ENCODE results near the gene RIN3. TPM values are rescaled to one million over a fixed set of nuclear protein-coding genes. Genes with fewer than 3 reads are reported as not detected.

The RIN3 gene
- total RNA-seq = 4.7 TPM

- no peaks in the 10 kb centered on the region for H3K9me3 ChIP-seq (ENCODE audit: control insufficient read depth in 3 of 3, low read length in 3 of 3)
- peaks cover 0 to 17% (median 12%) of the 10 kb centered on the region in 3 donors for H3K4me1 ChIP-seq (ENCODE audit: control insufficient read depth in 3 of 3, insufficient read depth in 3 of 3, low read length in 3 of 3)
- peak within 1 kb of the TSS; percentile 65 to 77 (median 76) for H3K9ac ChIP-seq (ENCODE audit: low read depth in 1 of 3, low read length in 3 of 3)
- peak within 1 kb of the TSS; percentile 65 to 77 (median 68) for H3K4me3 ChIP-seq (ENCODE audit: low read length in 3 of 3)
- peak within 1 kb of the TSS; percentile 62 for H3K27ac ChIP-seq (ENCODE audit: low read depth, low read length)
- H3K36me3 ChIP-seq (ENCODE audit: control insufficient read depth in 3 of 3, insufficient read depth in 3 of 3, low read length in 3 of 3) = no peaks in the 10 kb centered on the region
- H3K27me3 ChIP-seq (ENCODE audit: control insufficient read depth in 3 of 3, insufficient read depth in 3 of 3, low read length in 3 of 3) = peaks cover 0 to 20% (median 3%) of the 10 kb centered on the region in 3 donors
Observed at GRCh38 chr14:92513204-92513965, at the start of gene RIN3. Gene RIN3, plus strand, starts transcription at chr14:92513781. Its CDS starts 152 bp downstream, at chr14:92513933.

- Histone ChIP-seq H3K4me1 (ENCODE audit: control insufficient read depth in 3 of 3, insufficient read depth in 3 of 3, low read length in 3 of 3) (peaks cover 9 to 19% (median 14%) of the 10 kb centered on the region in 3 donors), H3K9me3 (ENCODE audit: control insufficient read depth in 3 of 3, low read length in 3 of 3) (peaks cover 0 to 3% (median 2%) of the 10 kb centered on the region in 3 donors), H3K27ac (ENCODE audit: low read depth, low read length) (no peak overlapping the region), H3K9ac (ENCODE audit: low read depth in 1 of 3, low read length in 3 of 3) (no peak overlapping the region), H3K36me3 (ENCODE audit: control insufficient read depth in 3 of 3, insufficient read depth in 3 of 3, low read length in 3 of 3) (no peaks in the 10 kb centered on the region), H3K4me3 (ENCODE audit: low read length in 3 of 3) (no peak overlapping the region), H3K27me3 (ENCODE audit: control insufficient read depth in 3 of 3, insufficient read depth in 3 of 3, low read length in 3 of 3) (no peaks in the 10 kb centered on the region)
Observed at GRCh38 chr14:92464156-92464555, 49.4 kb upstream of the RIN3 start.

- Histone ChIP-seq H3K4me3 (ENCODE audit: low read length in 3 of 3) (no peak overlapping the region), H3K4me1 (ENCODE audit: control insufficient read depth in 3 of 3, insufficient read depth in 3 of 3, low read length in 3 of 3) (peaks cover 9 to 19% (median 14%) of the 10 kb centered on the region in 3 donors), H3K9me3 (ENCODE audit: control insufficient read depth in 3 of 3, low read length in 3 of 3) (peaks cover 0 to 3% (median 2%) of the 10 kb centered on the region in 3 donors), H3K27ac (ENCODE audit: low read depth, low read length) (no peak overlapping the region), H3K36me3 (ENCODE audit: control insufficient read depth in 3 of 3, insufficient read depth in 3 of 3, low read length in 3 of 3) (no peaks in the 10 kb centered on the region), H3K9ac (ENCODE audit: low read depth in 1 of 3, low read length in 3 of 3) (no peak overlapping the region), H3K27me3 (ENCODE audit: control insufficient read depth in 3 of 3, insufficient read depth in 3 of 3, low read length in 3 of 3) (no peaks in the 10 kb centered on the region)
Observed at GRCh38 chr14:92464716-92465115, 48.9 kb upstream of the RIN3 start.

- no peaks in the 10 kb centered on the region for H3K27me3 ChIP-seq (ENCODE audit: control insufficient read depth in 3 of 3, insufficient read depth in 3 of 3, low read length in 3 of 3)
- no peak overlapping the region for H3K27ac ChIP-seq (ENCODE audit: low read depth, low read length)
- H3K9ac ChIP-seq (ENCODE audit: low read depth in 1 of 3, low read length in 3 of 3) = no peak overlapping the region
- H3K4me1 ChIP-seq (ENCODE audit: control insufficient read depth in 3 of 3, insufficient read depth in 3 of 3, low read length in 3 of 3) = peaks cover 5 to 15% (median 8%) of the 10 kb centered on the region in 3 donors
- no peak overlapping the region for H3K4me3 ChIP-seq (ENCODE audit: low read length in 3 of 3)
- peaks cover 0 to 3% (median 2%) of the 10 kb centered on the region in 3 donors for H3K9me3 ChIP-seq (ENCODE audit: control insufficient read depth in 3 of 3, low read length in 3 of 3)
- no peaks in the 10 kb centered on the region for H3K36me3 ChIP-seq (ENCODE audit: control insufficient read depth in 3 of 3, insufficient read depth in 3 of 3, low read length in 3 of 3)
Observed at GRCh38 chr14:92465353-92466055, 48.1 kb upstream of the RIN3 start.

GRCh38 chr14:92466059-92466458 is 47.5 kb upstream of the RIN3 start:
- H3K9me3 ChIP-seq (ENCODE audit: control insufficient read depth in 3 of 3, low read length in 3 of 3) = peaks cover 0 to 3% (median 2%) of the 10 kb centered on the region in 3 donors
- no peak overlapping the region for H3K4me3 ChIP-seq (ENCODE audit: low read length in 3 of 3)
- H3K27me3 ChIP-seq (ENCODE audit: control insufficient read depth in 3 of 3, insufficient read depth in 3 of 3, low read length in 3 of 3) = no peaks in the 10 kb centered on the region
- no peak overlapping the region for H3K9ac ChIP-seq (ENCODE audit: low read depth in 1 of 3, low read length in 3 of 3)
- no peak overlapping the region for H3K27ac ChIP-seq (ENCODE audit: low read depth, low read length)
- no peaks in the 10 kb centered on the region for H3K36me3 ChIP-seq (ENCODE audit: control insufficient read depth in 3 of 3, insufficient read depth in 3 of 3, low read length in 3 of 3)
- peaks cover 0 to 9% (median 3%) of the 10 kb centered on the region in 3 donors for H3K4me1 ChIP-seq (ENCODE audit: control insufficient read depth in 3 of 3, insufficient read depth in 3 of 3, low read length in 3 of 3)

- no peaks in the 10 kb centered on the region for H3K27me3 ChIP-seq (ENCODE audit: control insufficient read depth in 3 of 3, insufficient read depth in 3 of 3, low read length in 3 of 3)
- H3K4me3 ChIP-seq (ENCODE audit: low read length in 3 of 3) = no peak overlapping the region
- H3K9ac ChIP-seq (ENCODE audit: low read depth in 1 of 3, low read length in 3 of 3) = no peak overlapping the region
- H3K36me3 ChIP-seq (ENCODE audit: control insufficient read depth in 3 of 3, insufficient read depth in 3 of 3, low read length in 3 of 3) = no peaks in the 10 kb centered on the region
- H3K27ac ChIP-seq (ENCODE audit: low read depth, low read length) = no peak overlapping the region
- H3K4me1 ChIP-seq (ENCODE audit: control insufficient read depth in 3 of 3, insufficient read depth in 3 of 3, low read length in 3 of 3) = peaks cover 0 to 2% (median 0%) of the 10 kb centered on the region in 3 donors
- peaks cover 0 to 3% (median 2%) of the 10 kb centered on the region in 3 donors for H3K9me3 ChIP-seq (ENCODE audit: control insufficient read depth in 3 of 3, low read length in 3 of 3)
Observed at GRCh38 chr14:92469515-92469914, 44.1 kb upstream of the RIN3 start.

- H3K9ac ChIP-seq (ENCODE audit: low read depth in 1 of 3, low read length in 3 of 3) = no peak overlapping the region
Observed at GRCh38 chr14:92470215-92470614, 43.4 kb upstream of the RIN3 start.

GRCh38 chr14:92470811-92471210 is 42.8 kb upstream of the RIN3 start:
- Histone ChIP-seq H3K27ac (ENCODE audit: low read depth, low read length) (no peak overlapping the region), H3K4me1 (ENCODE audit: control insufficient read depth in 3 of 3, insufficient read depth in 3 of 3, low read length in 3 of 3) (peaks cover 0 to 2% (median 0%) of the 10 kb centered on the region in 3 donors), H3K9me3 (ENCODE audit: control insufficient read depth in 3 of 3, low read length in 3 of 3) (peaks cover 0 to 3% (median 2%) of the 10 kb centered on the region in 3 donors), H3K9ac (ENCODE audit: low read depth in 1 of 3, low read length in 3 of 3) (no peak overlapping the region), H3K4me3 (ENCODE audit: low read length in 3 of 3) (no peak overlapping the region), H3K27me3 (ENCODE audit: control insufficient read depth in 3 of 3, insufficient read depth in 3 of 3, low read length in 3 of 3) (no peaks in the 10 kb centered on the region), H3K36me3 (ENCODE audit: control insufficient read depth in 3 of 3, insufficient read depth in 3 of 3, low read length in 3 of 3) (no peaks in the 10 kb centered on the region)

More at GRCh38 chr14:92470215-92470614, 43.4 kb upstream of the RIN3 start:
- Histone ChIP-seq H3K4me1 (ENCODE audit: control insufficient read depth in 3 of 3, insufficient read depth in 3 of 3, low read length in 3 of 3) (peaks cover 0 to 2% (median 0%) of the 10 kb centered on the region in 3 donors), H3K27me3 (ENCODE audit: control insufficient read depth in 3 of 3, insufficient read depth in 3 of 3, low read length in 3 of 3) (no peaks in the 10 kb centered on the region), H3K4me3 (ENCODE audit: low read length in 3 of 3) (no peak overlapping the region), H3K9me3 (ENCODE audit: control insufficient read depth in 3 of 3, low read length in 3 of 3) (peaks cover 0 to 3% (median 2%) of the 10 kb centered on the region in 3 donors), H3K27ac (ENCODE audit: low read depth, low read length) (no peak overlapping the region), H3K36me3 (ENCODE audit: control insufficient read depth in 3 of 3, insufficient read depth in 3 of 3, low read length in 3 of 3) (no peaks in the 10 kb centered on the region)

GRCh38 chr14:92471919-92472318 is 41.7 kb upstream of the RIN3 start:
- Histone ChIP-seq H3K9me3 (ENCODE audit: control insufficient read depth in 3 of 3, low read length in 3 of 3) (peaks cover 0 to 3% (median 2%) of the 10 kb centered on the region in 3 donors), H3K36me3 (ENCODE audit: control insufficient read depth in 3 of 3, insufficient read depth in 3 of 3, low read length in 3 of 3) (no peaks in the 10 kb centered on the region), H3K4me3 (ENCODE audit: low read length in 3 of 3) (no peak overlapping the region), H3K9ac (ENCODE audit: low read depth in 1 of 3, low read length in 3 of 3) (no peak overlapping the region), H3K4me1 (ENCODE audit: control insufficient read depth in 3 of 3, insufficient read depth in 3 of 3, low read length in 3 of 3) (peaks cover 0 to 2% (median 0%) of the 10 kb centered on the region in 3 donors), H3K27me3 (ENCODE audit: control insufficient read depth in 3 of 3, insufficient read depth in 3 of 3, low read length in 3 of 3) (no peaks in the 10 kb centered on the region), H3K27ac (ENCODE audit: low read depth, low read length) (no peak overlapping the region)

- H3K4me1 ChIP-seq (ENCODE audit: control insufficient read depth in 3 of 3, insufficient read depth in 3 of 3, low read length in 3 of 3) = peaks cover 0 to 2% (median 0%) of the 10 kb centered on the region in 3 donors
- no peaks in the 10 kb centered on the region for H3K27me3 ChIP-seq (ENCODE audit: control insufficient read depth in 3 of 3, insufficient read depth in 3 of 3, low read length in 3 of 3)
- no peak overlapping the region for H3K9ac ChIP-seq (ENCODE audit: low read depth in 1 of 3, low read length in 3 of 3)
- H3K9me3 ChIP-seq (ENCODE audit: control insufficient read depth in 3 of 3, low read length in 3 of 3) = peaks cover 0 to 2% (median 0%) of the 10 kb centered on the region in 3 donors
- H3K4me3 ChIP-seq (ENCODE audit: low read length in 3 of 3) = no peak overlapping the region
- no peaks in the 10 kb centered on the region for H3K36me3 ChIP-seq (ENCODE audit: control insufficient read depth in 3 of 3, insufficient read depth in 3 of 3, low read length in 3 of 3)
- peak overlapping the region; percentile 51 for H3K27ac ChIP-seq (ENCODE audit: low read depth, low read length)
Observed at GRCh38 chr14:92472860-92473259, 40.7 kb upstream of the RIN3 start.

Data from skeletal muscle tissue (tissue), 4 donors.